Right lobe of liver (tissue), 4 donors: ENCODE data around the gene COPZ1.

ENCODE experiments used
- POLR2A ChIP-seq: fragments of 450-650 bp; IDR thresholded peaks from one replicate; pipeline ENCODE4 v1.6.1; 2017; ENCODE audit warnings: antibody characterized with exemption, mild to moderate bottlenecking
- TF ChIP-seq, protein P1 (sequence below), 4 donors: fragments of 200-600 bp in 3 of 4; fragments of 450-650 bp in 1 of 4; IDR thresholded peaks; one replicate each; pipeline versions ENCODE4 v1.5.1 to v1.8.0; 2016 to 2022; ENCODE audit warnings: antibody characterized with exemption in 4 of 4, mild to moderate bottlenecking in 2 of 4
- donor health status: DM: no; HTN: no; CAD: no.
- donor health status: DM: no; HTN: no; CAD: no.
- donor health status: DM: no; HTN: yes; CAD: no.

DNA sequence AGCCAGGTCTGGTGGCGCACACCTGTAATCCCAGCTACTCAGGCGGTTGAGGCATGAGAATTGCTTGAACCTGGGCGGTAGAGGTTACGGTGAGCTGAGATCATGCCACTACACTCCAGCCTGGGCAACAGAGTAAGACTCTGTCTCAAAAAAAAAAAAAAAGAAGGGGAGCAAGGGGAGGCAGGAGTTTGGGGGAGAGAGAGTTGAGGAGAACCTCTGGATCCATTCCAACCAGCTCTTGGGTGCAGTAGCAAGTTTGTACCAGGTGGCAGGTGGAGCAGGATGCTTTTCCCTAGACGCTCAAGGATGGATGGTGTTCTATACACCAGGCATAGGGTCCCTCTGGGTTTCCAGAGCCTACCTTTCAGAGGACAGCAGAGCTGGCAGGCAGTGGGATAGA, 26.0 kb upstream of the COPZ1 start:
- TF ChIP-seq, protein P1, sequence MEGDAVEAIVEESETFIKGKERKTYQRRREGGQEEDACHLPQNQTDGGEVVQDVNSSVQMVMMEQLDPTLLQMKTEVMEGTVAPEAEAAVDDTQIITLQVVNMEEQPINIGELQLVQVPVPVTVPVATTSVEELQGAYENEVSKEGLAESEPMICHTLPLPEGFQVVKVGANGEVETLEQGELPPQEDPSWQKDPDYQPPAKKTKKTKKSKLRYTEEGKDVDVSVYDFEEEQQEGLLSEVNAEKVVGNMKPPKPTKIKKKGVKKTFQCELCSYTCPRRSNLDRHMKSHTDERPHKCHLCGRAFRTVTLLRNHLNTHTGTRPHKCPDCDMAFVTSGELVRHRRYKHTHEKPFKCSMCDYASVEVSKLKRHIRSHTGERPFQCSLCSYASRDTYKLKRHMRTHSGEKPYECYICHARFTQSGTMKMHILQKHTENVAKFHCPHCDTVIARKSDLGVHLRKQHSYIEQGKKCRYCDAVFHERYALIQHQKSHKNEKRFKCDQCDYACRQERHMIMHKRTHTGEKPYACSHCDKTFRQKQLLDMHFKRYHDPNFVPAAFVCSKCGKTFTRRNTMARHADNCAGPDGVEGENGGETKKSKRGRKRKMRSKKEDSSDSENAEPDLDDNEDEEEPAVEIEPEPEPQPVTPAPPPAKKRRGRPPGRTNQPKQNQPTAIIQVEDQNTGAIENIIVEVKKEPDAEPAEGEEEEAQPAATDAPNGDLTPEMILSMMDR (IDR thresholded peaks at IDR 0.05): no peak
- no peak for TF ChIP-seq POLR2A
